GM12875 (cell line): ENCODE results near the gene UBR4.
"Not testable (repeated sequence)": the region's sequence is repeated elsewhere in the genome, so short reads cannot be mapped to it uniquely, and the experiment has no call there.

Experiments used
- H3K4me3 ChIP-seq: one replicate; pipeline ENCODE4 v1.5.1; 2011; ENCODE audit warnings: low read depth, low read length, control low read depth
- TF ChIP-seq, protein P1 (sequence below): IDR thresholded peaks from 2 replicates; pipeline ENCODE4 v1.5.1; 2011; ENCODE audit warnings: low read depth, mild to moderate bottlenecking, control low read depth, inconsistent platforms, low read length, moderate library complexity, borderline replicate concordance; ENCODE audit not compliant: insufficient read depth

Gene UBR4

DNA sequence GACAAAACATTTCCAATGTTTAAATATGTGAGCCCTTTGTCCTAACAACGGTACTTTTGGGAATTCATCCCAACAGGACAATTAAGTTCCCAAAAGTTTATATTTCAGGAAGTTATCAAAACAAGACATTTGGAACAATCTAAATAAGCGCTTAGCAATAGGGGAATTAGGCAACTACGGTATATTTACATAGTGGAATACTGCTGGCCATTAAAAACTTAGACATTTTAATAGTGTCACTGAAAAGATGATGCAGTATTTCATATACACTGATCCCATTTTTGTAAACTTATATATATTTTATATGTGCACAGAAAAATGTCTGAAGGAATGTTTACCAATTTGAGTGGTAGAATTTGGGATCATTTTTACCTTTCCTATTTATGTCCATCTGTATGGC, 20.8 kb downstream of the UBR4 start:
- TF ChIP-seq, protein P1, sequence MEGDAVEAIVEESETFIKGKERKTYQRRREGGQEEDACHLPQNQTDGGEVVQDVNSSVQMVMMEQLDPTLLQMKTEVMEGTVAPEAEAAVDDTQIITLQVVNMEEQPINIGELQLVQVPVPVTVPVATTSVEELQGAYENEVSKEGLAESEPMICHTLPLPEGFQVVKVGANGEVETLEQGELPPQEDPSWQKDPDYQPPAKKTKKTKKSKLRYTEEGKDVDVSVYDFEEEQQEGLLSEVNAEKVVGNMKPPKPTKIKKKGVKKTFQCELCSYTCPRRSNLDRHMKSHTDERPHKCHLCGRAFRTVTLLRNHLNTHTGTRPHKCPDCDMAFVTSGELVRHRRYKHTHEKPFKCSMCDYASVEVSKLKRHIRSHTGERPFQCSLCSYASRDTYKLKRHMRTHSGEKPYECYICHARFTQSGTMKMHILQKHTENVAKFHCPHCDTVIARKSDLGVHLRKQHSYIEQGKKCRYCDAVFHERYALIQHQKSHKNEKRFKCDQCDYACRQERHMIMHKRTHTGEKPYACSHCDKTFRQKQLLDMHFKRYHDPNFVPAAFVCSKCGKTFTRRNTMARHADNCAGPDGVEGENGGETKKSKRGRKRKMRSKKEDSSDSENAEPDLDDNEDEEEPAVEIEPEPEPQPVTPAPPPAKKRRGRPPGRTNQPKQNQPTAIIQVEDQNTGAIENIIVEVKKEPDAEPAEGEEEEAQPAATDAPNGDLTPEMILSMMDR = no peak
- no peak overlapping the region for H3K4me3 ChIP-seq

DNA sequence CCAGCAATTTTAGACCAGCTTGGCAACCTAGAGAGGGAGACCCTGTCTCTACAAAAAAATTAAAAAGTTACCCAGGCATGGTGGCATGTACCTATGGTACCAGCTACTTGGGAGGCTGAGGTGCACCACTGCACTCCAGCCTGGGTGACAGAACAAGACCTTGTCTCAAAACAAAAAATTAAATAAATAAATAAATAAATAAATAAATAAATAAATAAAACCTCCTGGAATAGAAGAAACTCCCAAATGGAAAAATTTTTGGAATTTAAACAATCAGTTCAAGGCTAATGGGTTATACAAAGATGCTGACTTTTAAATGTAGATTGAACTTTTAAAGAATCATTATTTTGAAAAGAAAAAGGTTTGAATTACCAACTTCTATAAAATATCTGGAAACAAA, 22.2 kb downstream of the UBR4 start:
- no peak overlapping the region for H3K4me3 ChIP-seq
- TF ChIP-seq, protein P1 = no peak

DNA sequence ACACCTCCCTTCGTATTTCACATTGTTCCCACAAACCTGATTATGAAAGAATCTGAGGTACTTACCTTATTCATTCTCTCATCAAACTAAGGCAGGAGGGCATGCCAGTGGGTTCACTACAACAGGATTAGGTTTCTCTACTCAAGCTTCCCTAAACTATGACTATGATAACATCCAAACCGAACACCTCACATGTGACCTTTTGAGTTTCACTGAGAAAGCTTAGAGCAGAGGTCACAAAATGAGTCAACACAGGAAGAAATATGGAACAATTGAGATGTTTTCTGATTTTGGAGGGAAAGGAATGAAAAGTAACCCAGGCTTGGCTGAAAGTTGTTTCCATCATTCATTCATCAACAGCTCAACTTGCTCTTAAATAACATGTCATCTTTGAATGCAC, 24.1 kb downstream of the UBR4 start:
- no peak overlapping the region for H3K4me3 ChIP-seq
- TF ChIP-seq, protein P1 = no peak

DNA sequence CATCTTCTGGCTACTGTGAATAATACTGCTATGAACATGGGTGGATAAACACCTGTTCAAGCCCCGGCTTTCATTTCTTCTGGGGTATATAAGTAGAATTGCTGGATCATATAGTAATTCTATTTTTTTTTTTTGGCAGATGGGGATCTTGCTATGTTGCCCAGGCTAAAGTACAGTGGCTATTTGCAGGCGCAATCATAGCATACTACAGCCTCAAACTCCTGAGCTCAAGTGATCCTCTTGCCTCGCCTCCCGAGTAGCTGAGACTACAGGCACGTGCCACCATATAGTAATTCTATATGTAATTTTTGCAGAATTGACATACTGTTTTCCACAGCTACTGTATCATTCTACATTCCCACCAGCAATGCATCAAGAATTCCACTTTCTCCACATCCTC, 27.8 kb downstream of the UBR4 start:
- TF ChIP-seq, protein P1 = no peak
- no peak overlapping the region for H3K4me3 ChIP-seq

DNA sequence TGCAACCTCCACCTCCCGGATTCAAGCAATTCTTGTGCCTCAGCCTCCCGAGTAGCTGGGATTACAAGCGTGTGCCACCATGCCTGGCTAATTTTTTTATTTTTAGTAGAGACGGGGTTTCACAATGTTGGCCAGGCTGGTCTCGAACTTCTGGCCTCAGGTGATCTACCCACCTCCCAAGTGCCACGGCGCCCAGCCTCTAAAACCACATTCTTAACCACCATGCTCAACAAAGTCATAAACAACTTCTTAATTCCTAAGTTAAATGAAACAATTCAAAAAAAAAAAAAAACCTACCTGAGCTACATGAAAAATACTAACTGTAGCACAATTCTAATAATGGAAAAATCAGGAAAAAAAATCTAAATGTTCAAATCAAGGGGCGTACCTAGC, 29.8 kb downstream of the UBR4 start:
- H3K4me3 ChIP-seq = not testable (repeated sequence)

DNA sequence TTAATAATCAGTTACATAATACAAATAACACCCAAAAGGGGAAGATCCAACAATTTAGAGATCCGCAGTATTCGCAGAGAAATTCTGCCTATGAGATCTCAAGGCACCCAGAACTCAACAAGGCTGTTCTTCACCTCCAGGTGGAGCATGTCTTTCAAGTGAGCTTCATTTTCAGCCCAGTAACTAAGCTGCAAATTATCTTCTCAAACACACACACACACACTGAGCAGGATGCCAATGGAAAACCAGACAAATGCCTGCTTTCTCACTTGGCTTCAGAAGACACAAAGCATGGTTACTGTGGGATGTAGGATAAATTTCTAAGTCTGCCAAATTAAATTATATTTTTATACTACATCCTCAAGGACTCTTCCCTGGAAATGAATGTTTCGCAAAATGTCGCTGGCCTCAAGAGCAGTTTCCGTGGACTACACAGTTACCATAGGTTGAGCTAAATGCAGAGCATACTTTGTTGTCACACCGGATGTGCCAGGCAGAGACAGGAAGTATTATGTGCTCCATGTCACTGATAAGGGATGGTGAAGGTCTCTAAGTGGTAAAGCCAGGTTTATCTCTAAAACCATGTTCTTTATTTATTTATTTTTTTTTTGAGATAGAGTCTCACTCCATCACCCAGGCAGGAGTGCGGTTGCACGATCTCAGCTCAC, 30.3 kb downstream of the UBR4 start:
- H3K4me3 ChIP-seq = no peak overlapping the region
- TF ChIP-seq, protein P1 = peak; percentile 32; the same call in 1 of the 2 replicates

DNA sequence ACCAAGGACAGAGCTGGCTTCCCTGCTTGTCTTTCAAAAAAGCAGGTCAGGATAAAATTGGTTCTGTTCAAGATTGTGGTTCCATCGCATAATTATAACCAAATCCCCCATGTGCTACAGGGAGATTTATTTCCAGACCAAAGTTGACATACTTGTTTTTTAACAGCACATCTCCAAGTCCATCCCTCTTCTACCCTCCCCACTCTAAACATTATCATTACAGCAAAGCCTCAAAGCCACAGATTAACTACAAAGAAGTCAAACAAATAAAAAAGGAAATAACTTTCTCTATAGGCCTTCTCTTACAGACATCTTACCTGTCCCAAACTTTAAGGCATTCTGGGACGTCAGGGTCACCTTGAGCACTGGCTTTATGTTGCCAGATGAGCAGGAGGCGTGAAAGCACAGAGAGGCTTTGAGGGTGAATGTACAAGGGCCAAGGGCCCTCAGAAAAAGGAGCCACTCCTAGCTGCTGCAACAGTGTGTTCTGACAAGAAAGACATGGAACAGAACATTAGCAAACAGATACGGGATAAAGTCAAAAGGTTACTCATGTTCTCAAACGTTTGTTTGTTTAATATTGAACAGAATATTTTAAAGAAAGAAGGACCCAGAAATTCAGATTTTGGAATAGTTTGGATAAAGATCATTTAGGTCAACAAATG, 31.2 kb downstream of the UBR4 start:
- H3K4me3 ChIP-seq = no peak overlapping the region

More for the DNA sequence above, 31.2 kb downstream of the UBR4 start:
- TF ChIP-seq, protein P1 = no peak
